Lung (tissue), 12 donors: ENCODE data around the gene SVBP. TPM values are rescaled to one million over a fixed set of nuclear protein-coding genes. Genes with fewer than 3 reads are reported as not detected.

Experiments
- ATAC-seq: fragments of 200-7000 bp; cut with Tn5 transposase; one replicate; pipeline ENCODE4 v1.9.1; 2020; ENCODE audit warnings: moderate number of reproducible peaks; ENCODE audit not compliant: insufficient read depth, low FRiP score
- DNase-seq, 3 donors: peaks; one replicate each; pipeline ENCODE4 v3.0.0-alpha.2; 2013 to 2017
- H3K27ac ChIP-seq, 2 donors: one replicate each; pipeline ENCODE4 v1.5.1; 2013; ENCODE audit warnings: mild to moderate bottlenecking in 2 of 2, moderate library complexity in 2 of 2, control low read depth in 1 of 2, inconsistent platforms in 1 of 2, low read depth in 1 of 2, low read length in 1 of 2
- H3K27me3 ChIP-seq, 3 donors: one replicate each; pipeline ENCODE4 v1.5.1; 2013; ENCODE audit warnings: low read length in 2 of 3; ENCODE audit not compliant: control insufficient read depth in 3 of 3, insufficient read depth in 3 of 3
- H3K36me3 ChIP-seq, 4 donors: one replicate each; pipeline ENCODE4 v1.5.1; 2013; ENCODE audit warnings: low read length in 4 of 4, mild to moderate bottlenecking in 1 of 4, moderate library complexity in 1 of 4; ENCODE audit not compliant: control insufficient read depth in 4 of 4, insufficient read depth in 4 of 4
- H3K4me1 ChIP-seq, 5 donors: one replicate each; pipeline ENCODE4 v1.5.1; 2013; ENCODE audit warnings: low read length in 5 of 5, mild to moderate bottlenecking in 2 of 5, moderate library complexity in 1 of 5; ENCODE audit not compliant: control insufficient read depth in 5 of 5, insufficient read depth in 5 of 5
- H3K4me3 ChIP-seq: one replicate; pipeline ENCODE4 v1.5.1; 2013; ENCODE audit warnings: mild to moderate bottlenecking, control low read depth, moderate library complexity
- H3K9ac ChIP-seq, 2 donors: one replicate each; pipeline ENCODE4 v1.5.1; 2013; ENCODE audit warnings: low read length in 2 of 2, control low read depth in 1 of 2; ENCODE audit not compliant: insufficient read depth in 1 of 2
- H3K9me3 ChIP-seq, 4 donors: one replicate each; pipeline ENCODE4 v1.5.1; 2013; ENCODE audit warnings: low read length in 3 of 4, mild to moderate bottlenecking in 1 of 4, moderate library complexity in 1 of 4; ENCODE audit not compliant: control insufficient read depth in 4 of 4, insufficient read depth in 3 of 4
- CTCF ChIP-seq: IDR thresholded peaks from 2 replicates; pipeline ENCODE4 v1.5.1; 2012; ENCODE audit warnings: mild to moderate bottlenecking; ENCODE audit errors: control extremely low read depth, extremely low read depth
- WGBS, 2 donors: extraction: QIAGEN DNeasy Blood & Tissue Kit; methylation state at CpG; one replicate each; pipeline ENCODE4 v1.1.7; 2013; 5-methylcytosine and 5-hydroxymethylcytosine counted together
- polyA plus RNA-seq, 2 donors: library from polyadenylated mRNA; stranded (reverse); fragments of 200-250 nt; gene quantifications; one replicate each; pipeline ENCODE4 v1.2.1, GENCODE V29; 2013
- total RNA-seq, 2 donors: library from RNA; depleted of rRNA in 1 of 2; stranded (reverse); fragments of >200 nt in 1 of 2; gene quantifications; one replicate each; pipeline ENCODE4 v1.2.1, GENCODE V29; 2014 to 2021
- donor health status: control.
- donor health status: control.
- donor health status: Bipolar disorder and iron deficiency.
- donor health status: healthy.
- donor health status: DM: yes; HTN: yes; CAD: no.

Gene SVBP
- total and polyA plus RNA-seq, 4 donors = 12.5 to 35.3 (median 26.0) TPM

- ATAC-seq (no peak), DNase-seq (no peak)
- peaks cover 0 to 8% (median 2%) of the 10 kb centered on the region in 4 donors for H3K36me3 ChIP-seq
- H3K9ac ChIP-seq = no peak overlapping the region
- TF ChIP-seq CTCF = no peak
- H3K9me3 ChIP-seq = no peaks in the 10 kb centered on the region
- WGBS, 2 donors = 90 to 91% methylated on average over 17 to 18 of the region's 18 CpGs
- H3K4me3 ChIP-seq = no peak overlapping the region
- H3K27ac ChIP-seq = no peak overlapping the region
- no peaks in the 10 kb centered on the region for H3K27me3 ChIP-seq
- H3K4me1 ChIP-seq = peaks cover 0 to 11% (median 0%) of the 10 kb centered on the region in 5 donors
These were observed 32.7 kb downstream of the SVBP start for GRCh38 chr1:42784547-42784945.

GRCh38 chr1:42783092-42783491, 34.1 kb downstream of the SVBP start:
- DNase-seq = no peak
- ATAC-seq = no peak
- H3K27ac ChIP-seq = no peak overlapping the region
- TF ChIP-seq CTCF = no peak
- WGBS, 2 donors = 97 to 98% methylated on average over 2 of the region's 2 CpGs
- H3K9ac ChIP-seq = no peak overlapping the region
- H3K9me3 ChIP-seq = no peaks in the 10 kb centered on the region
- H3K4me1 ChIP-seq = peaks cover 0 to 11% (median 0%) of the 10 kb centered on the region in 5 donors
- no peaks in the 10 kb centered on the region for H3K27me3 ChIP-seq
- no peak overlapping the region for H3K4me3 ChIP-seq
- H3K36me3 ChIP-seq = peaks cover 0 to 8% (median 3%) of the 10 kb centered on the region in 4 donors

- Histone ChIP-seq H3K4me3 (no peak overlapping the region), H3K4me1 (peaks cover 0 to 5% (median 0%) of the 10 kb centered on the region in 5 donors), H3K36me3 (peaks cover 12 to 27% (median 23%) of the 10 kb centered on the region in 4 donors), H3K27ac (no peak overlapping the region), H3K9me3 (no peaks in the 10 kb centered on the region), H3K9ac (no peak overlapping the region), H3K27me3 (no peaks in the 10 kb centered on the region)
- no peak for DNase-seq
- ATAC-seq = no peak
- WGBS, 2 donors = 92 to 100% methylated on average over 1 of the region's 1 CpG
- no peak for TF ChIP-seq CTCF
These were observed 37.0 kb downstream of the SVBP start for GRCh38 chr1:42780176-42780575.

GRCh38 chr1:42779725-42780124, 37.5 kb downstream of the SVBP start:
- ATAC-seq (no peak), DNase-seq (no peak)
- Histone ChIP-seq H3K27me3 (no peaks in the 10 kb centered on the region), H3K9me3 (no peaks in the 10 kb centered on the region), H3K4me3 (no peak overlapping the region), H3K36me3 (peaks cover 16 to 28% (median 27%) of the 10 kb centered on the region in 4 donors), H3K4me1 (peaks cover 0 to under 1% (median 0%) of the 10 kb centered on the region in 5 donors), H3K9ac (no peak overlapping the region), H3K27ac (no peak overlapping the region)
- WGBS, 2 donors = 77 to 83% methylated on average over 2 of the region's 2 CpGs
- TF ChIP-seq CTCF = no peak
